ENCODE results near the gene OR51B2.

The OR51B2 gene

GRCh38 chr11:5288906-5289550, 35.1 kb downstream of the OR51B2 start:
- H3F3A ChIP-seq (ENCODE audit: insufficient read depth, low read length) = no peaks in the 10 kb centered on the region; the same call in 1 of the 2 replicates
- no peak for TF ChIP-seq CTCF (IDR thresholded peaks at IDR 0.05; ENCODE audit: low read length)
- no peak for TF ChIP-seq EZH2phosphoT487 (IDR thresholded peaks at IDR 0.05; ENCODE audit: low read length)
- no peak for TF ChIP-seq EZH2 (optimal IDR thresholded peaks at IDR 0.05; ENCODE audit: low read depth, low read length)
- no peak overlapping the region for H3K27ac ChIP-seq (ENCODE audit: low read length)
- no peak overlapping the region for H3K4me3 ChIP-seq (ENCODE audit: low read length)
- H3K36me3 ChIP-seq (replicated peaks; ENCODE audit: insufficient read depth, low read length) = no peaks in the 10 kb centered on the region
- DNase-seq = no peak
- no peak overlapping the region for H3K4me2 ChIP-seq (ENCODE audit: low read depth, low read length)
- no peaks in the 10 kb centered on the region for H3K27me3 ChIP-seq (replicated peaks; ENCODE audit: insufficient read depth, low read length)
- no peak overlapping the region for H3K9ac ChIP-seq (ENCODE audit: low read length)
- H2AFZ ChIP-seq (ENCODE audit: low read length) = peak overlapping the region; percentile 19; the same call in 1 of the 2 replicates
- no peaks in the 10 kb centered on the region for H3K9me2 ChIP-seq (replicated peaks; ENCODE audit: insufficient read depth, low read length)
- peaks cover 37% of the 10 kb centered on the region for H3K4me1 ChIP-seq (ENCODE audit: low read length)
- H3K9me3 ChIP-seq (replicated peaks; ENCODE audit: insufficient read depth, low read length) = no peaks in the 10 kb centered on the region
- H4K20me1 ChIP-seq (ENCODE audit: insufficient read depth, low read length) = no peaks in the 10 kb centered on the region
- no peaks in the 10 kb centered on the region for H3K79me2 ChIP-seq (ENCODE audit: low read length)

GRCh38 chr11:5288108-5288905, 35.8 kb downstream of the OR51B2 start:
- Histone ChIP-seq H3K4me1 (ENCODE audit: low read length) (peaks cover 37% of the 10 kb centered on the region), H3K79me2 (ENCODE audit: low read length) (no peaks in the 10 kb centered on the region), H4K20me1 (ENCODE audit: insufficient read depth, low read length) (no peaks in the 10 kb centered on the region), H3K4me2 (ENCODE audit: low read depth, low read length) (no peak overlapping the region), H3K27me3 (replicated peaks; ENCODE audit: insufficient read depth, low read length) (no peaks in the 10 kb centered on the region), H3K4me3 (ENCODE audit: low read length) (no peak overlapping the region), H3K9ac (ENCODE audit: low read length) (no peak overlapping the region), H3K36me3 (replicated peaks; ENCODE audit: insufficient read depth, low read length) (no peaks in the 10 kb centered on the region), H2AFZ (ENCODE audit: low read length) (no peak overlapping the region), H3F3A (ENCODE audit: insufficient read depth, low read length) (no peaks in the 10 kb centered on the region; the same call in 1 of the 2 replicates), H3K9me3 (replicated peaks; ENCODE audit: insufficient read depth, low read length) (no peaks in the 10 kb centered on the region), H3K27ac (ENCODE audit: low read length) (no peak overlapping the region), H3K9me2 (replicated peaks; ENCODE audit: insufficient read depth, low read length) (no peaks in the 10 kb centered on the region)
- TF ChIP-seq EZH2phosphoT487 (IDR thresholded peaks at IDR 0.05; ENCODE audit: low read length) (no peak), EZH2 (optimal IDR thresholded peaks at IDR 0.05; ENCODE audit: low read depth, low read length) (no peak), CTCF (IDR thresholded peaks at IDR 0.05; ENCODE audit: low read length) (no peak)
- no peak for DNase-seq

GRCh38 chr11:5286901-5287300, 37.2 kb downstream of the OR51B2 start:
- H4K20me1 ChIP-seq (ENCODE audit: insufficient read depth, low read length) = no peaks in the 10 kb centered on the region
- no peaks in the 10 kb centered on the region; the same call in 1 of the 2 replicates for H3F3A ChIP-seq (ENCODE audit: insufficient read depth, low read length)
- DNase-seq = no peak
- H3K27ac ChIP-seq (ENCODE audit: low read length) = no peak overlapping the region
- no peaks in the 10 kb centered on the region for H3K9me2 ChIP-seq (replicated peaks; ENCODE audit: insufficient read depth, low read length)
- peaks cover 37% of the 10 kb centered on the region for H3K4me1 ChIP-seq (ENCODE audit: low read length)
- no peaks in the 10 kb centered on the region for H3K36me3 ChIP-seq (replicated peaks; ENCODE audit: insufficient read depth, low read length)
- H3K4me3 ChIP-seq (ENCODE audit: low read length) = no peak overlapping the region
- no peaks in the 10 kb centered on the region for H3K27me3 ChIP-seq (replicated peaks; ENCODE audit: insufficient read depth, low read length)
- H3K9me3 ChIP-seq (replicated peaks; ENCODE audit: insufficient read depth, low read length) = no peaks in the 10 kb centered on the region
- H3K79me2 ChIP-seq (ENCODE audit: low read length) = no peaks in the 10 kb centered on the region
- TF ChIP-seq EZH2phosphoT487 (IDR thresholded peaks at IDR 0.05; ENCODE audit: low read length) (no peak), CTCF (IDR thresholded peaks at IDR 0.05; ENCODE audit: low read length) (no peak), EZH2 (optimal IDR thresholded peaks at IDR 0.05; ENCODE audit: low read depth, low read length) (no peak)
- no peak overlapping the region for H3K4me2 ChIP-seq (ENCODE audit: low read depth, low read length)
- no peak overlapping the region for H3K9ac ChIP-seq (ENCODE audit: low read length)
- H2AFZ ChIP-seq (ENCODE audit: low read length) = no peak overlapping the region

All from MM.1S (cell line).